ENCODE data around the gene SEMA3C.

- TF ChIP-seq CTCF (IDR thresholded peaks at IDR 0.05; ENCODE audit: low read depth, low read length, poor library complexity, severe bottlenecking) = no peak
- TF ChIP-seq EZH2phosphoT487 (IDR thresholded peaks at IDR 0.05; ENCODE audit: borderline replicate concordance, low read length) = no peak
Measured at GRCh38 chr7:80733333-80733915, 185.4 kb downstream of the SEMA3C start.

Data from DOHH2 (cell line).